Keratinocyte (primary cell): Measurements from ENCODE around the gene HOXB7. TPM values are rescaled to one million over a fixed set of nuclear protein-coding genes. Genes with fewer than 3 reads are reported as not detected.

Experiments used
- DNase-seq: peaks from one replicate; pipeline ENCODE4 v3.0.0-alpha.2; 2011; ENCODE audit warnings: low read depth, missing footprints, low spot score
- FAIRE-seq: peaks from 2 replicates; lab custom pipeline; 2011; peaks lifted over from hg19 to GRCh38; lab: Jason Lieb, UNC
- H2AFZ ChIP-seq: 2 replicates; pipeline ENCODE4 v1.6.0; 2012; ENCODE audit warnings: low read length, control low read depth, inconsistent platforms; ENCODE audit not compliant: control insufficient read depth
- H3K27ac ChIP-seq: 2 replicates; pipeline ENCODE4 v1.5.1; 2011; ENCODE audit warnings: low read length; ENCODE audit not compliant: control insufficient read depth, insufficient read depth
- H3K27me3 ChIP-seq: 3 replicates; pipeline ENCODE4 v1.6.0; 2011; ENCODE audit warnings: low read length; ENCODE audit not compliant: control insufficient read depth, insufficient read depth; ENCODE audit errors: extremely low read depth
- H3K36me3 ChIP-seq, 2 experiments: 2 replicates in 1 of 2; 3 replicates in 1 of 2; pipeline ENCODE4 v1.5.1; 2011; ENCODE audit warnings: low read length in 2 of 2, mild to moderate bottlenecking in 1 of 2; ENCODE audit not compliant: control insufficient read depth in 2 of 2, insufficient read depth in 2 of 2; ENCODE audit errors: extremely low read depth in 1 of 2
- H3K4me1 ChIP-seq: 3 replicates; pipeline ENCODE4 v1.5.1; 2011; ENCODE audit warnings: low read length; ENCODE audit not compliant: control insufficient read depth, insufficient read depth; ENCODE audit errors: extremely low read depth
- H3K4me2 ChIP-seq: 3 replicates; pipeline ENCODE4 v1.6.0; 2011; ENCODE audit warnings: low read depth, low read length; ENCODE audit not compliant: control insufficient read depth, insufficient read depth; ENCODE audit errors: extremely low read depth
- H3K4me3 ChIP-seq, 3 experiments: fragments of 200-600 bp in 1 of 3; sonication (generic) in 1 of 3; 2 replicates in 2 of 3; 3 replicates in 1 of 3; pipeline ENCODE4 v1.5.1; 2011 to 2016; ENCODE audit warnings: low read length in 3 of 3, mild to moderate bottlenecking in 3 of 3, control low read depth in 2 of 3, inconsistent platforms in 1 of 3, low read depth in 1 of 3, mixed read lengths in 1 of 3, mixed run types in 1 of 3, moderate library complexity in 1 of 3; ENCODE audit not compliant: control insufficient read depth in 2 of 3, insufficient read depth in 2 of 3; ENCODE audit errors: extremely low read depth in 1 of 3
- H3K79me2 ChIP-seq: 2 replicates; pipeline ENCODE4 v1.6.0; 2012; ENCODE audit warnings: low read length; ENCODE audit not compliant: control insufficient read depth, insufficient read depth
- H3K9ac ChIP-seq: 3 replicates; pipeline ENCODE4 v1.6.0; 2011; ENCODE audit warnings: low read length; ENCODE audit not compliant: control insufficient read depth, insufficient read depth; ENCODE audit errors: extremely low read depth
- H3K9me1 ChIP-seq: 3 replicates; pipeline ENCODE4 v1.6.0; 2011; ENCODE audit warnings: low read length; ENCODE audit not compliant: control insufficient read depth, insufficient read depth; ENCODE audit errors: extremely low read depth
- H3K9me3 ChIP-seq: 2 replicates; pipeline ENCODE4 v1.5.1; 2012; ENCODE audit warnings: low read depth, low read length; ENCODE audit not compliant: control insufficient read depth
- H4K20me1 ChIP-seq: 3 replicates; pipeline ENCODE4 v1.6.0; 2011; ENCODE audit warnings: low read length; ENCODE audit not compliant: control insufficient read depth, insufficient read depth; ENCODE audit errors: extremely low read depth
- EZH2 ChIP-seq: IDR thresholded peaks from one replicate; pipeline ENCODE4 v1.6.1; 2012; ENCODE audit warnings: inconsistent platforms, mild to moderate bottlenecking, low read length, moderate library complexity
- dilution Hi-C: fragments of 300-500 bp; cut with MboI; formaldehyde crosslinking; loops from one replicate; pipeline ENCODE4 v1.7.0; 2020; ENCODE audit warnings: low sequenced_read_pairs; ENCODE audit not compliant: extremely low pct_ligation_motif_present
- polyA plus RNA-seq, 5 experiments: library from polyadenylated mRNA; depleted of rRNA in 3 of 5; stranded (reverse) in 3 of 5; stranded (forward) in 1 of 5; unstranded in 1 of 5; fragments of >200 nt; gene quantifications; 1 replicate in 1 of 5; 2 replicates in 3 of 5; 3 replicates in 1 of 5; pipeline versions ENCODE4 v1.2.1 to v1.2.3, GENCODE V29; 2011 to 2012; ENCODE audit warnings: missing spikeins in 2 of 5, low read depth in 1 of 5, low replicate concordance in 1 of 5
- TF ChIP-seq, protein P1 (sequence below), 3 experiments: IDR thresholded peaks in 1 of 3; conservative IDR thresholded peaks in 1 of 3; optimal IDR thresholded peaks in 1 of 3; 2 replicates in 2 of 3; 3 replicates in 1 of 3; pipeline versions ENCODE3 to v1.5.1; 2011; ENCODE audit warnings: low read length in 3 of 3, mild to moderate bottlenecking in 3 of 3, moderate library complexity in 2 of 3, control low read depth in 1 of 3, inconsistent platforms in 1 of 3; ENCODE audit not compliant: insufficient read depth in 2 of 3; ENCODE audit errors: extremely low read depth in 1 of 3

HOXB7 gene
- polyA plus RNA-seq, 1 donor (not counting 4 experiments of a cell fraction or from before 2014, with no cell fraction given): 1.0 TPM

DNA sequence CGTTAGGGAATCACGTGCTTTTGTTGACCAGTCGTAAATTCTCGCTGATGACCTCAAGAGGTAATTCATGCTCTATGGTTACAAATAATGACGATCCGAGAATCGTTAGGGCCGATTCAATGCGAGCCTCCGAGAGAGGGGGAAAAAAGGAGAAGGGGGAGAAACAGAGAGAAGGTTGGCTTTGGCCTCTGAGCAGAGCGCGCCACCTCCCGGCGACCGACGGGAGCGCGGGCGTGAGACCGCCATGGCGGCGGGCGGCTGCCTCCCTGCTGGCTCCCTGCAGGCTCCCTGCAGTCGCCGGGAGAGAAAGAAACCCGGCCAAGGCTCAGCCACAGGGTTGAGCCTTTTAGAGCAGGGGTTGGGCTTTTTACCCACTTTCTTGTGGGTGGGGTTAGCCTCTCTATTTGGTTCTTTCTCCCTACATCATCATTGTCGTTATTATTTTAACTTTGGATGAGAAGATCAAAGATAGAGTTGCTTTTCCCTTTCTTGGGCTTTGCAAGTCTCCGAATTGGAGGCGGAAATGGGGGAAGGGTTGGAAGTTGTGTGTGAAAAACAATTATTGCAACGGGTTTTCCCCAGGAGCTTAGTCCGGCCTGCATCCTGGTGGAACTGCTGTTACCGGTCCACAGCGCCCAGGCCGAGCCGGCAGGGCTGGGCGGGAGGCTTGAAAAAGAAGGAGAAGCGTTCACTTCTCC, 16.8 kb downstream of the HOXB7 start:
- Histone ChIP-seq H3K36me3 (peaks cover 0 to 4% of the 10 kb centered on the region in 2 experiments), H3K9me1 (no peaks in the 10 kb centered on the region), H4K20me1 (no peaks in the 10 kb centered on the region), H3K27ac (no peak overlapping the region), H3K4me2 (peak overlapping the region; percentile 89), H2AFZ (no peak overlapping the region), H3K9me3 (no peaks in the 10 kb centered on the region), H3K4me3 (peak overlapping the region in 2 of 3 experiments; percentile 58 to 67), H3K27me3 (peaks cover 83% of the 10 kb centered on the region), H3K9ac (no peak overlapping the region), H3K79me2 (no peaks in the 10 kb centered on the region), H3K4me1 (peaks cover 17% of the 10 kb centered on the region)
- TF ChIP-seq, protein P1, sequence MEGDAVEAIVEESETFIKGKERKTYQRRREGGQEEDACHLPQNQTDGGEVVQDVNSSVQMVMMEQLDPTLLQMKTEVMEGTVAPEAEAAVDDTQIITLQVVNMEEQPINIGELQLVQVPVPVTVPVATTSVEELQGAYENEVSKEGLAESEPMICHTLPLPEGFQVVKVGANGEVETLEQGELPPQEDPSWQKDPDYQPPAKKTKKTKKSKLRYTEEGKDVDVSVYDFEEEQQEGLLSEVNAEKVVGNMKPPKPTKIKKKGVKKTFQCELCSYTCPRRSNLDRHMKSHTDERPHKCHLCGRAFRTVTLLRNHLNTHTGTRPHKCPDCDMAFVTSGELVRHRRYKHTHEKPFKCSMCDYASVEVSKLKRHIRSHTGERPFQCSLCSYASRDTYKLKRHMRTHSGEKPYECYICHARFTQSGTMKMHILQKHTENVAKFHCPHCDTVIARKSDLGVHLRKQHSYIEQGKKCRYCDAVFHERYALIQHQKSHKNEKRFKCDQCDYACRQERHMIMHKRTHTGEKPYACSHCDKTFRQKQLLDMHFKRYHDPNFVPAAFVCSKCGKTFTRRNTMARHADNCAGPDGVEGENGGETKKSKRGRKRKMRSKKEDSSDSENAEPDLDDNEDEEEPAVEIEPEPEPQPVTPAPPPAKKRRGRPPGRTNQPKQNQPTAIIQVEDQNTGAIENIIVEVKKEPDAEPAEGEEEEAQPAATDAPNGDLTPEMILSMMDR (optimal IDR thresholded peaks at IDR 0.05 in 1 of 3, IDR thresholded peaks at IDR 0.05 in 1 of 3, conservative IDR thresholded peaks at IDR 0.05 in 1 of 3; ENCODE audit: extremely low read depth in 1 of 3, insufficient read depth in 2 of 3, low read length in 3 of 3): peak; percentile 82 to 95 (median 87)
- peak; percentile 54 for TF ChIP-seq EZH2
- FAIRE-seq: peak; percentile 62
- dilution Hi-C loops: no loop called here
- no peak for DNase-seq

DNA sequence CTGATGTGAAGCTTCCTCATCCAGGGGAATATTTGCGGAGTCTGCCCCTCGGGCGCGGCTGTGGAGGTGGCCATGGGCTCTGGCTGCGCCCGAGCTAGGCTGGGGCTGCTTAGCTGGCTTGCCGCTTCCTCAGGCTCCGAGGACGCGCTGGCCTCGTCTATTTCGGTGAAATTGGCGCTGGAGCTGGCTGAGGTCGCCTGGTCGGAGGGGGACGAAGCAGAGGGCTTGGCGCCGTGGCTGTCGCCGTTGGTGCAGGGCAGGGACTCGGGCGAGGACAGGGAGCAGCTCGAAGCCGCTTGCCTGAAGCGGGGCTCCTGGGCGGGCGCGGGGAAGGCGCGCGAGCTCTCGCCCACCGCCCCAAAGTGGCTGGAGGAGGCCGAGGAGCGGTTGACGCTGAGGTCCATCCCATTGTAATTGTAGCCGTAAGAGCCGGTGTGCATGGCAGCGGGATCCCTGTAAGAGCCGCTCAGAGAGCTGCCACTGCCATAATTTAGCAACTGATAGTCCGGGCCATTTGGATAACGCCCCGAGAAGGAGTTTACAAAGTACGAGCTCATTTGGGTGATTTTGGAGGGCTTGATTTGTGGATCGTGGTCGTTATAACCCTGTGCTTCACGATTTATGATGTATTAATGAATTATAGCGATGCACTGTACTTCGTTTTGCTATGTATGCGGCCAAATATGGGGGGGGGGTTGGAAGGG, 17.5 kb downstream of the HOXB7 start, which contains the start of gene HOXB5:
Gene HOXB5 (minus strand): TSS at position 654 of the 704 bp plus-strand sequence. CDS start 97 bp downstream, at position 557.
- H3K4me1 ChIP-seq: peaks cover 17% of the 10 kb centered on the region
- H3K27me3 ChIP-seq: peaks cover 83% of the 10 kb centered on the region
- H3K9me1 ChIP-seq: no peaks in the 10 kb centered on the region
- no peaks in the 10 kb centered on the region for H3K79me2 ChIP-seq
- peak within 1 kb of the TSS; percentile 2 to 67 (median 58) for H3K4me3 ChIP-seq
- peaks cover 0 to 4% of the 10 kb centered on the region in 2 experiments for H3K36me3 ChIP-seq
- no peaks in the 10 kb centered on the region for H3K9me3 ChIP-seq
- TF ChIP-seq EZH2: peak; percentile 70
- TF ChIP-seq, protein P1 (optimal IDR thresholded peaks at IDR 0.05 in 1 of 3, IDR thresholded peaks at IDR 0.05 in 1 of 3, conservative IDR thresholded peaks at IDR 0.05 in 1 of 3; ENCODE audit: extremely low read depth in 1 of 3, insufficient read depth in 2 of 3, low read length in 3 of 3): no peak
- H2AFZ ChIP-seq: peak within 1 kb of the TSS; percentile 87
- DNase-seq (no peak), FAIRE-seq (no peak)
- peak within 1 kb of the TSS; percentile 15 for H3K9ac ChIP-seq
- H3K27ac ChIP-seq: no peak within 1 kb of the TSS
- dilution Hi-C loops: no loop called here
- no peaks in the 10 kb centered on the region for H4K20me1 ChIP-seq
- H3K4me2 ChIP-seq: peak within 1 kb of the TSS; percentile 89
